ENCODE measurements around the gene FOXF1. TPM values are rescaled to one million over a fixed set of nuclear protein-coding genes. Genes with fewer than 3 reads are reported as not detected.

FOXF1 gene
- total RNA-seq, 2 donors from 2014 or later = 6.3 to 12.1 TPM

- no peaks in the 10 kb centered on the region for H3K4me1 ChIP-seq
- no peaks in the 10 kb centered on the region for H3K36me3 ChIP-seq
- peak; percentile 100 for TF ChIP-seq CTCF (IDR thresholded peaks at IDR 0.05)
- H3K9me3 ChIP-seq = no peaks in the 10 kb centered on the region
- H3K9ac ChIP-seq (ENCODE audit: low read depth in 2 of 2, low read length in 2 of 2) = peak overlapping the region in 1 of 2 donors; percentile 12
- DNase-seq = peak; percentile 91
- peaks cover 46% of the 10 kb centered on the region for H3K27me3 ChIP-seq
- H3K27ac ChIP-seq = no peak overlapping the region
- intact Hi-C loops (cut with DNase I) = loop anchor here (2.0 to 10.0 kb wide), 4 partner anchors 309 to 714 kb away; no protein-coding TSS in a partner anchor
- no peak overlapping the region for H3K4me3 ChIP-seq
These were observed 53.4 kb downstream of the FOXF1 start for GRCh38 chr16:86563469-86564345.

Other genes starting within 250 kb of the FOXF1 start
- gene MTHFSD, start 44.7 kb downstream of the FOXF1 start, total RNA-seq = 10 to 100 TPM; 15.4 to 23.7 TPM
- gene FOXC2, start 56.3 kb downstream of the FOXF1 start, total RNA-seq = under 1 TPM; 0.11 to 0.22 TPM
- gene FOXL1, start 68.0 kb downstream of the FOXF1 start, total RNA-seq = 1 to 10 TPM; 2.5 to 3.2 TPM